Measurements from ENCODE around the gene DPYSL5. TPM values are rescaled to one million over a fixed set of nuclear protein-coding genes. Genes with fewer than 3 reads are reported as not detected.

DPYSL5 gene
- total and polyA plus RNA-seq, 2 donors from 2014 or later = not detected

DNA sequence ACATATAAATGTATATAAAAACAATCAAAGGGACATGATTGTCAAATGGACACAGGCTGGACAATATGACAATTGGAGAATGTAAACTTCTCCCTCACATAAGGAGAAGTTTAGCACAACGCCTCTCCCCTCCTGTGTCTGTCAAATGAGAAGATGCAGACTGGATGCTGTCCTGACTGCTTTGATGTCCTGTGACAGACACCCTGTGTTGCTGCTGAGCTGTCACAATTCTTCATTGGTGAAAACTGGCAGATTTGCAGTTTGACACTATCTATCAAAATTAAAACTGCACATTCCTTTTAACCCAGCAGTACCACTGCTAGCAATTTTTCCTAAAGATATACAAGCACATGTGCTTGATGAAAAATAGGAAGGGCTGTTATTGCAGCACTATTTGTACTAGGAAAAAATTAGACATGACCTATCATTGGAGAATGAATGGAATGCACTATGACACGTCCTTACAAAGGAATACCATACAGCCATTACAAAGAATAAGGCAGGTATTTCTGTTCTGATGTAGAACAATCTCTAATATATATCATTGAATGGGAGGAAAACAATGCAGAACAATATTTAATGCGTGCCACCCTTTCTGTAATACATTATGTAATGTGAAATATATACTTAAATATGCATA is 12.4 kb downstream of the DPYSL5 start:
- no peaks in the 10 kb centered on the region for H3K36me3 ChIP-seq (ENCODE audit: control insufficient read depth in 2 of 3, insufficient read depth in 3 of 3, low read length in 3 of 3)
- no peak overlapping the region for H3K27ac ChIP-seq (ENCODE audit: low read depth in 2 of 2, low read length in 2 of 2)
- H3K4me3 ChIP-seq (ENCODE audit: low read length in 3 of 3) = no peak overlapping the region
- intact Hi-C loops (cut with DNase I) = no loop called here
- no peak overlapping the region for H3K9ac ChIP-seq (ENCODE audit: low read length in 3 of 3)
- no peak for FAIRE-seq
- no peaks in the 10 kb centered on the region for H3K27me3 ChIP-seq (ENCODE audit: control insufficient read depth, insufficient read depth, low read length)
- H3K4me1 ChIP-seq (ENCODE audit: control insufficient read depth in 2 of 3, insufficient read depth in 2 of 3, low read depth in 1 of 3, low read length in 3 of 3) = no peaks in the 10 kb centered on the region
- TF ChIP-seq, protein P1, sequence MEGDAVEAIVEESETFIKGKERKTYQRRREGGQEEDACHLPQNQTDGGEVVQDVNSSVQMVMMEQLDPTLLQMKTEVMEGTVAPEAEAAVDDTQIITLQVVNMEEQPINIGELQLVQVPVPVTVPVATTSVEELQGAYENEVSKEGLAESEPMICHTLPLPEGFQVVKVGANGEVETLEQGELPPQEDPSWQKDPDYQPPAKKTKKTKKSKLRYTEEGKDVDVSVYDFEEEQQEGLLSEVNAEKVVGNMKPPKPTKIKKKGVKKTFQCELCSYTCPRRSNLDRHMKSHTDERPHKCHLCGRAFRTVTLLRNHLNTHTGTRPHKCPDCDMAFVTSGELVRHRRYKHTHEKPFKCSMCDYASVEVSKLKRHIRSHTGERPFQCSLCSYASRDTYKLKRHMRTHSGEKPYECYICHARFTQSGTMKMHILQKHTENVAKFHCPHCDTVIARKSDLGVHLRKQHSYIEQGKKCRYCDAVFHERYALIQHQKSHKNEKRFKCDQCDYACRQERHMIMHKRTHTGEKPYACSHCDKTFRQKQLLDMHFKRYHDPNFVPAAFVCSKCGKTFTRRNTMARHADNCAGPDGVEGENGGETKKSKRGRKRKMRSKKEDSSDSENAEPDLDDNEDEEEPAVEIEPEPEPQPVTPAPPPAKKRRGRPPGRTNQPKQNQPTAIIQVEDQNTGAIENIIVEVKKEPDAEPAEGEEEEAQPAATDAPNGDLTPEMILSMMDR (IDR thresholded peaks at IDR 0.05; ENCODE audit: borderline replicate concordance, extremely low read depth, insufficient read depth) = no peak
- no peak for DNase-seq
- no peaks in the 10 kb centered on the region for H3K9me3 ChIP-seq (ENCODE audit: control insufficient read depth in 2 of 3, insufficient read depth in 1 of 3, low read length in 3 of 3)

GRCh38 chr2:26861610-26862224 is 13.8 kb downstream of the DPYSL5 start:
- no peaks in the 10 kb centered on the region for H3K9me3 ChIP-seq (ENCODE audit: control insufficient read depth in 2 of 3, insufficient read depth in 1 of 3, low read length in 3 of 3)
- no peak overlapping the region for H3K27ac ChIP-seq (ENCODE audit: low read depth in 2 of 2, low read length in 2 of 2)
- intact Hi-C loops (cut with DNase I) = no loop called here
- no peak for DNase-seq
- no peaks in the 10 kb centered on the region for H3K4me1 ChIP-seq (ENCODE audit: control insufficient read depth in 2 of 3, insufficient read depth in 2 of 3, low read depth in 1 of 3, low read length in 3 of 3)
- H3K9ac ChIP-seq (ENCODE audit: low read length in 3 of 3) = no peak overlapping the region
- no peak for FAIRE-seq
- H3K27me3 ChIP-seq (ENCODE audit: control insufficient read depth, insufficient read depth, low read length) = no peaks in the 10 kb centered on the region
- no peak overlapping the region for H3K4me3 ChIP-seq (ENCODE audit: low read length in 3 of 3)
- TF ChIP-seq, protein P1 (IDR thresholded peaks at IDR 0.05; ENCODE audit: borderline replicate concordance, extremely low read depth, insufficient read depth) = no peak
- H3K36me3 ChIP-seq (ENCODE audit: control insufficient read depth in 2 of 3, insufficient read depth in 3 of 3, low read length in 3 of 3) = no peaks in the 10 kb centered on the region

DNA sequence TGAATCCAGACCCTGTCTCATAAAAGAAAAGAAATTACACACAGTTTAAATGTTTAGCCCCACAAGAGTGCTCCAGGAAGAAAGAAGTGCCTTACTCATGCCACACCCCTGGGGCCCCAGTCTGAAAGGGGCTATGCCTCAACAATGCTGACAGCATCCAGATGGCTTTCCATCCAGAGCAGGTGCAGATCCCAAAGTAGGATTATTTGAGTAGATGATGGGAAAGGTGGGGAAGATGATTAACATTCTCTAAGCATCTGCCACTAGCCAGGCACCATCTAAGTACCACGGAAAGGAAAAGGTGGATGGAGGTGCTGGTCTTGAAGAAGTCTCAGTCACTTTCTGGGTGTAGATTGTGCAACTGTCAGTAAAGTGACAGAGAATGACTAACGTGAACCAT is 16.3 kb downstream of the DPYSL5 start:
- intact Hi-C loops (cut with DNase I) = no loop called here
- DNase-seq (no peak), FAIRE-seq (no peak)
- Histone ChIP-seq H3K9me3 (ENCODE audit: control insufficient read depth in 2 of 3, insufficient read depth in 1 of 3, low read length in 3 of 3) (no peaks in the 10 kb centered on the region), H3K4me3 (ENCODE audit: low read length in 3 of 3) (no peak overlapping the region), H3K27me3 (ENCODE audit: control insufficient read depth, insufficient read depth, low read length) (no peaks in the 10 kb centered on the region), H3K9ac (ENCODE audit: low read length in 3 of 3) (no peak overlapping the region), H3K27ac (ENCODE audit: low read depth in 2 of 2, low read length in 2 of 2) (no peak overlapping the region), H3K4me1 (ENCODE audit: control insufficient read depth in 2 of 3, insufficient read depth in 2 of 3, low read depth in 1 of 3, low read length in 3 of 3) (no peaks in the 10 kb centered on the region), H3K36me3 (ENCODE audit: control insufficient read depth in 2 of 3, insufficient read depth in 3 of 3, low read length in 3 of 3) (no peaks in the 10 kb centered on the region)
- TF ChIP-seq, protein P1 (IDR thresholded peaks at IDR 0.05; ENCODE audit: borderline replicate concordance, extremely low read depth, insufficient read depth) = no peak

Data from kidney (tissue), 14 donors.